ENCODE data around the gene ITGB6. TPM values are rescaled to one million over a fixed set of nuclear protein-coding genes. Genes with fewer than 3 reads are reported as not detected.
A peak's percentile ranks its signal among the peaks of the same experiment; 100 is the strongest.

ITGB6 gene
- polyA plus RNA-seq, 2 of the 4 experiments (the other 2 are of a cell fraction): 4.2 to 5.0 TPM

- Histone ChIP-seq H3K9me3 (no peaks in the 10 kb centered on the region), H3K4me3 (no peak overlapping the region), H3K27ac (peak overlapping the region; percentile 87 to 99), H3K4me1 (peaks cover 59% of the 10 kb centered on the region), H3K4me2 (peak overlapping the region; percentile 72)
- peak; percentile 93 to 94 for ATAC-seq
- POLR2A ChIA-PET: interaction anchor here (0.6 to 1.4 kb wide), 6 partner anchors 9 to 55 kb away, joined by 3 to 4 read pairs (median 3); no protein-coding TSS in a partner anchor
- no peak for FAIRE-seq
- peak; percentile 69 to 86 for DNase-seq (ENCODE audit: low read depth in 1 of 2, low spot score in 1 of 2)
- 15% methylated on average over 7 of the region's 7 CpGs for WGBS (ENCODE audit: missing lambda C conversion rate)
- CTCF ChIA-PET: interaction anchor here (0.7 to 1.4 kb wide), 5 partner anchors 8 to 105 kb away, joined by 3 to 9 read pairs (median 4); no protein-coding TSS in a partner anchor
- TF ChIP-seq, protein P1, sequence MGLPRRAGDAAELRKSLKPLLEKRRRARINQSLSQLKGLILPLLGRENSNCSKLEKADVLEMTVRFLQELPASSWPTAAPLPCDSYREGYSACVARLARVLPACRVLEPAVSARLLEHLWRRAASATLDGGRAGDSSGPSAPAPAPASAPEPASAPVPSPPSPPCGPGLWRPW (IDR thresholded peaks at IDR 0.05): no peak
- TF ChIP-seq MAFK (IDR thresholded peaks at IDR 0.05; ENCODE audit: partially characterized antibody) (no peak), RAD21 (conservative IDR thresholded peaks at IDR 0.05 in 1 of 2, IDR thresholded peaks at IDR 0.05 in 1 of 2) (0 out of 5 replicates have a peak, but pooled peaks have one; percentile 22 to 24), MAZ (IDR thresholded peaks at IDR 0.05; ENCODE audit: borderline replicate concordance, low read depth, low read length) (no peak), PHF8 (IDR thresholded peaks at IDR 0.05; ENCODE audit: borderline replicate concordance, low read depth) (no peak), BHLHE40 (IDR thresholded peaks at IDR 0.05; ENCODE audit: low read depth, low read length) (no peak), POLR2AphosphoS2 (conservative IDR thresholded peaks at IDR 0.05; ENCODE audit: low read length) (no peak), ZNF302 (CRISPR knock-in tag; IDR thresholded peaks at IDR 0.05) (no peak), RCOR1 (IDR thresholded peaks at IDR 0.05; ENCODE audit: low read depth, low read length) (no peak), EP300 (IDR thresholded peaks at IDR 0.05) (no peak), RFX5 (IDR thresholded peaks at IDR 0.05) (no peak), EHMT2 (IDR thresholded peaks at IDR 0.05; ENCODE audit: low read depth) (no peak), SREBF2 (IDR thresholded peaks at IDR 0.05) (no peak), FOSB (CRISPR knock-in tag; IDR thresholded peaks at IDR 0.05) (no peak), KDM5A (IDR thresholded peaks at IDR 0.05) (no peak), RNF2 (IDR thresholded peaks at IDR 0.05; ENCODE audit: borderline replicate concordance, low read depth) (no peak), FOSL2 (IDR thresholded peaks at IDR 0.05) (no peak; the same call in 1 of the 2 replicates), FOSL2 (CRISPR knock-in tag; IDR thresholded peaks at IDR 0.05) (peak; percentile 77), EHF (CRISPR knock-in tag; IDR thresholded peaks at IDR 0.05) (no peak), ZSCAN20 (CRISPR knock-in tag; IDR thresholded peaks at IDR 0.05) (no peak), CBX2 (IDR thresholded peaks at IDR 0.05; ENCODE audit: borderline replicate concordance, low read depth) (no peak), CHD4 (IDR thresholded peaks at IDR 0.05; ENCODE audit: borderline replicate concordance) (no peak), CEBPB (IDR thresholded peaks at IDR 0.05) (no peak), PBX3 (IDR thresholded peaks at IDR 0.05) (no peak), HOXA7 (CRISPR knock-in tag; IDR thresholded peaks at IDR 0.05) (no peak), JUN (IDR thresholded peaks at IDR 0.05) (peak in 1 of 2 experiments; percentile 60; a peak in 3 of 5 replicates), RARB (CRISPR knock-in tag; IDR thresholded peaks at IDR 0.05) (no peak), CBX8 (IDR thresholded peaks at IDR 0.05) (no peak), ZFP36 (IDR thresholded peaks at IDR 0.05; ENCODE audit: borderline replicate concordance, partially characterized antibody) (no peak), MYC (IDR thresholded peaks at IDR 0.05; ENCODE audit: borderline replicate concordance, low read length) (no peak), HOXB5 (CRISPR knock-in tag; IDR thresholded peaks at IDR 0.05) (no peak), KDM1A (IDR thresholded peaks at IDR 0.05; ENCODE audit: low read depth) (peak; percentile 55; the same call in 1 of the 2 replicates), HEYL (CRISPR knock-in tag; IDR thresholded peaks at IDR 0.05) (no peak)
- TF ChIP-seq, protein P2, sequence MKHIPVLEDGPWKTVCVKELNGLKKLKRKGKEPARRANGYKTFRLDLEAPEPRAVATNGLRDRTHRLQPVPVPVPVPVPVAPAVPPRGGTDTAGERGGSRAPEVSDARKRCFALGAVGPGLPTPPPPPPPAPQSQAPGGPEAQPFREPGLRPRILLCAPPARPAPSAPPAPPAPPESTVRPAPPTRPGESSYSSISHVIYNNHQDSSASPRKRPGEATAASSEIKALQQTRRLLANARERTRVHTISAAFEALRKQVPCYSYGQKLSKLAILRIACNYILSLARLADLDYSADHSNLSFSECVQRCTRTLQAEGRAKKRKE (CRISPR knock-in tag; IDR thresholded peaks at IDR 0.05; ENCODE audit: low read depth): no peak
- TF ChIP-seq, protein P3, sequence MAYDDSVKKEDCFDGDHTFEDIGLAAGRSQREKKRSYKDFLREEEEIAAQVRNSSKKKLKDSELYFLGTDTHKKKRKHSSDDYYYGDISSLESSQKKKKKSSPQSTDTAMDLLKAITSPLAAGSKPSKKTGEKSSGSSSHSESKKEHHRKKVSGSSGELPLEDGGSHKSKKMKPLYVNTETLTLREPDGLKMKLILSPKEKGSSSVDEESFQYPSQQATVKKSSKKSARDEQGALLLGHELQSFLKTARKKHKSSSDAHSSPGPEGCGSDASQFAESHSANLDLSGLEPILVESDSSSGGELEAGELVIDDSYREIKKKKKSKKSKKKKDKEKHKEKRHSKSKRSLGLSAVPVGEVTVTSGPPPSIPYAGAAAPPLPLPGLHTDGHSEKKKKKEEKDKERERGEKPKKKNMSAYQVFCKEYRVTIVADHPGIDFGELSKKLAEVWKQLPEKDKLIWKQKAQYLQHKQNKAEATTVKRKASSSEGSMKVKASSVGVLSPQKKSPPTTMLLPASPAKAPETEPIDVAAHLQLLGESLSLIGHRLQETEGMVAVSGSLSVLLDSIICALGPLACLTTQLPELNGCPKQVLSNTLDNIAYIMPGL (CRISPR knock-in tag; IDR thresholded peaks at IDR 0.05; ENCODE audit: borderline replicate concordance): no peak
- TF ChIP-seq, protein P4, sequence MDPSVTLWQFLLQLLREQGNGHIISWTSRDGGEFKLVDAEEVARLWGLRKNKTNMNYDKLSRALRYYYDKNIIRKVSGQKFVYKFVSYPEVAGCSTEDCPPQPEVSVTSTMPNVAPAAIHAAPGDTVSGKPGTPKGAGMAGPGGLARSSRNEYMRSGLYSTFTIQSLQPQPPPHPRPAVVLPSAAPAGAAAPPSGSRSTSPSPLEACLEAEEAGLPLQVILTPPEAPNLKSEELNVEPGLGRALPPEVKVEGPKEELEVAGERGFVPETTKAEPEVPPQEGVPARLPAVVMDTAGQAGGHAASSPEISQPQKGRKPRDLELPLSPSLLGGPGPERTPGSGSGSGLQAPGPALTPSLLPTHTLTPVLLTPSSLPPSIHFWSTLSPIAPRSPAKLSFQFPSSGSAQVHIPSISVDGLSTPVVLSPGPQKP (IDR thresholded peaks at IDR 0.05; ENCODE audit: low read depth, low read length): no peak
These were observed 14.7 kb upstream of the ITGB6 start for GRCh38 chr2:160214461-160215445.

All from A549 (cell line).